ENCODE data around the gene PKP4. TPM values are rescaled to one million over a fixed set of nuclear protein-coding genes. Genes with fewer than 3 reads are reported as not detected.

The PKP4 gene
- 52.0 and 52.3 TPM in 2 replicates for total RNA-seq (2021)
- long read RNA-seq, partial matches to known transcripts, result 48 of 76 reads
- long read RNA-seq, other reads (novel, unspliced or antisense), result 27 of 76 reads

GRCh38 chr2:158456309-158457066, at the start of gene PKP4, which contains the start of gene CCDC148:
Gene PKP4 (plus strand): TSS chr2:158456952. CDS start chr2:158533185, 76,233 bp downstream.
Gene CCDC148 (minus strand): TSS chr2:158456753. CDS start chr2:158456439, 314 bp downstream.
- Histone ChIP-seq H2AK5ac (ENCODE audit: insufficient read length, low read length) (no peak within 1 kb of the TSS), H3K79me1 (ENCODE audit: insufficient read depth, low read depth, low read length, poor library complexity, severe bottlenecking) (no peaks in the 10 kb centered on the region), H3K9ac (ENCODE audit: extremely low read depth, insufficient read length, low read length) (peak within 1 kb of the TSS; percentile 64), H3T11ph (ENCODE audit: low read length) (no peak within 1 kb of the TSS), H4K5ac (ENCODE audit: insufficient read length, low read depth, low read length) (no peak within 1 kb of the TSS), H3K4me1 (ENCODE audit: insufficient read depth, low read length) (peaks cover 4% of the 10 kb centered on the region; the same call in 1 of the 2 replicates), H2BK12ac (ENCODE audit: insufficient read length, low read depth, low read length) (no peak within 1 kb of the TSS), H2BK15ac (ENCODE audit: low read depth, low read length) (no peak within 1 kb of the TSS), H3K23me2 (ENCODE audit: insufficient read length, low read depth, low read length, poor library complexity, severe bottlenecking) (peaks cover 8% of the 10 kb centered on the region), H3K4me2 (ENCODE audit: insufficient read depth, insufficient read length, low read length) (peak within 1 kb of the TSS; percentile 92), H2BK5ac (ENCODE audit: insufficient read length, low read length) (no peak within 1 kb of the TSS), H2BK120ac (ENCODE audit: low read depth, low read length, poor library complexity, severe bottlenecking) (no peak within 1 kb of the TSS), H3K9me3 (ENCODE audit: control insufficient read depth, low read depth, low read length) (no peaks in the 10 kb centered on the region), H3K56ac (ENCODE audit: insufficient read length, low read depth, low read length) (no peak within 1 kb of the TSS), H4K8ac (replicated peaks; ENCODE audit: insufficient read length, low read depth, low read length) (no peak within 1 kb of the TSS), H3K4ac (ENCODE audit: low read depth, low read length) (no peak within 1 kb of the TSS), H3K18ac (ENCODE audit: insufficient read length, low read depth, low read length) (peak within 1 kb of the TSS; percentile 84), H3K23ac (ENCODE audit: insufficient read length, low read depth, low read length) (no peak within 1 kb of the TSS), H3K27ac (ENCODE audit: insufficient read length, low read depth, low read length) (no peak within 1 kb of the TSS), H3K27me3 (ENCODE audit: insufficient read depth, low read length) (no peaks in the 10 kb centered on the region), H4K91ac (ENCODE audit: insufficient read length, low read depth, low read length) (no peak within 1 kb of the TSS), H3K14ac (ENCODE audit: insufficient read depth, low read length) (peak within 1 kb of the TSS; percentile 85), H4K20me1 (ENCODE audit: control insufficient read depth, insufficient read depth, insufficient read length) (no peaks in the 10 kb centered on the region), H3K79me2 (ENCODE audit: insufficient read depth, low read length) (peaks cover 10% of the 10 kb centered on the region; the same call in 1 of the 2 replicates), H2BK20ac (ENCODE audit: low read depth, low read length, poor library complexity, severe bottlenecking) (no peak within 1 kb of the TSS), H2AFZ (ENCODE audit: low read length) (no peak within 1 kb of the TSS)
- Mint-ChIP-seq H3K27me3 (ENCODE audit: low read depth) (no peaks in the 10 kb centered on the region; the same call in 1 of the 2 replicates), H3K27ac (peak within 1 kb of the TSS; percentile 94 to 100 (median 97)), H3K4me1 (peaks cover 38 to 45% of the 10 kb centered on the region in 2 experiments), H3K4me3 (peak within 1 kb of the TSS; percentile 96 to 97), H3K36me3 (ENCODE audit: insufficient read depth in 1 of 3, low read depth in 3 of 3) (peaks cover 0 to 3% (median 0%) of the 10 kb centered on the region in 3 experiments; a peak in 2 of 7 replicates), H3K9me3 (no peaks in the 10 kb centered on the region)
- no CpG with 5 or more reads among the region's 48 CpGs for WGBS (ENCODE audit: extremely low coverage, insufficient read length, low lambda C conversion rate)
- TF ChIP-seq CTCF (conservative IDR thresholded peaks at IDR 0.05), result no peak
- peak; percentile 95 for DNase-seq
